Measurements from ENCODE around the gene SPARCL1.

Gene SPARCL1

DNA sequence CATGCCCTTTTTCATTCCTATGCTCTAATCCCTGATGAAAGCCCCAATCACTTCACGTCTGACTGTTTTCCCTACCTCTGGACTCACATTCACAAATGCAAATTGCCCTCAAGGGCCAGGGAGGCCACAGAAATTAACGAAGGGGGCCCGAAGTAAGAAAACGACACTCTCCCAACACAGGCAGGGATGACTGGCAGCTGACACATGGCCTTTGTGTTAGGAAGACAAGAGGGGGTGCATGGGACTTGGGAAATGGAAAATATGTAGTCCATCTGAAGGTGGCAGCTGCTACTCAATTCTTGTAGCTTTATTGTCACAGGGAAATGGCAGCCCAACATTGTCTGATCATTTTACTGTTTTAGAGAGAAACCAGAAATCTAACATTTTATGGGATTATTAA lies 12.3 kb upstream of the SPARCL1 start:
- DNase-seq: no peak

DNA sequence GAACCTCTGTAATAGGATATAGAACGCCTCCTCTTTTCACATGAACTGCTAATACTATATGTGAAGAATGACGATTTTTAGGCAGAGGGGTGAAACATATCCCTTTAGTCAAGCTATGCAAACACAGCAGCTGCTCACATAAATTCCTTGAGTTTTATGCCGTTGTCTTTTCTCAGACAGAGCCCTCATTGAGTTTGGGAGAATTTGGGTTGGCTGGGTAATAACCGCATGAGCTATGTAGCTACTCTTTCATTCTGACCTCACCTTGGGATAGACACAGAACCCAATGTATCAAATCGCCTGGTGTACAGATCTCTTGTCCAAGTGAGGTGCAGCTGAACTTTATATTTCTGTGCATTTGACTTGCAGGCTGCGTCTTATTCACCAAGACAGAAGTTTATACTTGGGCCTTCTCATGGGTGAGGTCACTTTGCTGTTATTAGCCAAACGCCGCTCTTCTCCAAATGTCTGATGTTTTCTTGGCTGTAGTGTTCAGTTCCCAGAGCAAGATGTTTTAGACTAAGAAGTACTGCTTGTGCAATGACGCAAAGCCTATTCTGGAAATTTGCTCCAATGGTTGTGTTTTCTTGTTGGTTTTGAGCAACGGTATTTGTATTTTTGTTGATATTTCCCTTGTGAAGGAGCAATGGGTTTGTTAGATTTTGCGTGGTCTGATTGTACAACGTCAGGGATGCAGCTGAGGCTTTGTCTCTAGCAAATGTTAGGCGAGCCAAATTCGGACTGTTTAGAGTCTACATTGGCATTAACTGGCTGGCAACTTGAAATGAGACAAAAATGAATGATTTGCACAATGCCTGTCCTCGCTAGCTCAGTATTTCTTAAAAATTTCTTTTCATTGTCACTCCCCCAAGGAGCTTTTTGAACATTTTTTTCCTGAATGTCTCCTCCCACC lies 11.2 kb upstream of the SPARCL1 start:
- DNase-seq: no peak

DNA sequence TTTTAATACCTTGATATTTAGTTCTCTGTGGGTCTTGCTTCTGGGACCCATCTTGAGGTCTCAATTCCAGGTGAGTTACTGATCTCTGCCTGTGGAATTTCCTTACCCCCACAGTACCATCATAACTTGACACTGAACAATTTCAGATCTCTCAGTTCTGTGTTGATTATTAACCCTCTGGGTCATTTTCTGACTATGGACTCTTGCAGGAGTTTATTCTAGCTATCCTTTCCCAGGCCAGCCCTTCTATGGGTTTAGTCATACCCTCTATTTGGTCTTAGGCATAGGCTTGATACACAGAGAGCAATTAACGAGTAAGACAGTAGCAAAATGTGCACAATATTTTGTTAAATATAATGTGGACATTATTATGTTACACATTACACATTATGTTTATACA lies 3.7 kb upstream of the SPARCL1 start:
- DNase-seq: no peak

DNA sequence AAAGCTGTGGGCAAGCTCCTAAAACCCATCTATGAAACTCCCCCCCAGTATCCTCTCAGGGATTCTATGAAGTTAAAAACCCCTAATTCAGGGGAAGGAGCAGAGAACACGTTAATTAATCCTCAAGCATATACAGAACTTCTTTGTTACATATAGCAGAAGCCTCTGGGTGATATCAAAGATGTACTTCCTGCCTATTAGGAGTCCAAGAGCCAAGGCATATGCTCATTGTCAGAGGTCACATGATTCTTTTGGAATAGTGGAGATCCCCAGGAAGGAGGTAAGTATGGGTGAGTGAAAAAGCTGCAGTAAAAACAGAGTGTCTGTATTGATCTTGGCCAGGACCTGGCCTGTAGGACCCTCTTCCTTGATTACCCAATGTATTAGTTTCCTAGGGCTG lies 2.9 kb upstream of the SPARCL1 start:
- no peak for DNase-seq

DNA sequence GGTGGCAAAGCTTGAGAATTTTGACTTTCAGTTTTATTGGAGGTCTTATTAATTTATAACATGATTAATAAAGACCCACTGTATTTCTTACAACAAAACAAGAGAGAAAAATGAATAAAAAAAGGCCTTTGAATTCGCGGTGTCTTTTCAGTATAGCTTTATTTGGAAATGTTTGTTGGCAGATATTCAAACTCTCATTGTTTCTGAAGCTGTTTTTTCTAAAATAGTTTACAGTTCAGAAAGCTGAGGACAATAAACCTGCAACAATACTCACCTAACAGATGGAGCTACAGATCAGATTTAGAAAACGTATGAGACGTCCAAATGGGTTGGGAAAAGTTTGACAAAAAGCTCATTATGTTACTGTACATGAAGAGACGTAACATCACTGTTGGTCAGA lies 2.4 kb upstream of the SPARCL1 start:
- no peak for DNase-seq

DNA sequence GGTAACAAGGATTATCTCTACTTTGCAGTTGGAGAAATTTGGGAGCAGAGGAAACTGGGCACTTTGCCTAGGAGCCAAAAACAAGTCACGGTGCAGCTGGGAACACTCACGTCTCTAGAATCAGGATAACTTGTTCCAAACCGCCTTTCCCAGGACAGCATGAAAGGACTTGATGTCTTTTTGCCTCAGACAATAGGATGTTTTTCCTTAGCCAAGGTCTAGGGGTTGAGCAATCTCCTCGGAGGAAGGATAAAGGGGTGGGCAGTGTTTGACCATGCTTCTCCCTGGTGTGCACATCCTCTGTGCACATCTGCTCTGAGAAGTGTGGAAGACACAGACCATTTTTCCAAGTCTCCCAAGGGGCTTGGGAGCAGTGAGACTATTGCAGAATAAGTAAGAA lies 1.7 kb upstream of the SPARCL1 start:
- no peak for DNase-seq

DNA sequence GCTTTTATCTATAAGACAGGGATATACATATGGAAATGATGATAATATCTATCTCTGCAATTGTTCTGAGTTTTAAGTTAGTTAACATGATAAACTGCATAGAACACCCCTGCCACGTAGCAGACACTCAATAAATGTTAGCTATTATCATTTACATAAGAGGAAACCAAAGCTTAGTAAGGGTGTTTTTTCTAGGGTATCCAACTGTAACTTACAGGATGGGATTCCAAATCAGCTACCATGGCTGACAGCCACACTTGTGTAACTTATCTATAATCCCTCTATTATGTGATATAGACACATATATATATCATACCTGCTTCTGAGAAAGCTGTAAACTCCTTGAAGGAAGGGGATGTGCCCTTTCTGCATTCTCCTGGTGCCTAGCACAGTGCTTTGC lies 1.1 kb upstream of the SPARCL1 start:
- DNase-seq: no peak

DNA sequence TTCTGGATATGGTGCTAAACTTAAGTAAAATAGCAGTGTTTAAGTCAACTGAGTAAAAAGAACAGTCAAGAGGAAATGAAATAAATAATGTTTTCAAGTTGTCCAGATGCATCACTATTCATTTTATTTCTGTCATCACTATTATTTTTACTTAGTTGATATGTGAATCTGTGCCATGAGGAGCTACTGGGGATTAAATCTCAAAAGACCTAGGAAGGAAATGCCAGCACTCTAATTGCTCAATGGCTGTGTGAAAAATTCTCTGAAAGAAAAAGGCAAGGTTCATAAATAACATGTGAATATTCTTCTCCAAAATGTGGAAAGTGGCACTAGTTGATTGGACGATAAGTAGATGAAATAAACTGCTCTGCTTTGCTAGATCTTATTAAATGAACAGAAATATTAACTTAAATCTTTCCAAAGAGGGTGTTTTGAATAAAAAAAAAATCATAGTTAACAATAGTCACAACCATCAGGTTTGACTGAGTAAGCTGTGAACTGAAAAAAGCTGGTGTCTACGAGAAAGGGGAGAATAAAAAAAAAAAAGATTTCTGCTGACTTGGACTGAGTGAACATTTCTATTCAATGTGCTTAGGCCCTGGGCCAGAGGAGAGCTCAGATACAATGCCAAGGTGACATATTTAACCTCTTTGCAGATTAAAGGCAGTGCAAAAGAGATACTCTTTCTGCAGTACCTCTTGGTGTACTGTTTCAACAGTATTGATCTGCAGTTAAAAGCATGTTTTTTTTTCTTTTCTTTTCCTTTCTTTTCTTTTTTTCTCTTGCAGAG lies 1.6 kb downstream of the SPARCL1 start:
- no peak for DNase-seq

DNA sequence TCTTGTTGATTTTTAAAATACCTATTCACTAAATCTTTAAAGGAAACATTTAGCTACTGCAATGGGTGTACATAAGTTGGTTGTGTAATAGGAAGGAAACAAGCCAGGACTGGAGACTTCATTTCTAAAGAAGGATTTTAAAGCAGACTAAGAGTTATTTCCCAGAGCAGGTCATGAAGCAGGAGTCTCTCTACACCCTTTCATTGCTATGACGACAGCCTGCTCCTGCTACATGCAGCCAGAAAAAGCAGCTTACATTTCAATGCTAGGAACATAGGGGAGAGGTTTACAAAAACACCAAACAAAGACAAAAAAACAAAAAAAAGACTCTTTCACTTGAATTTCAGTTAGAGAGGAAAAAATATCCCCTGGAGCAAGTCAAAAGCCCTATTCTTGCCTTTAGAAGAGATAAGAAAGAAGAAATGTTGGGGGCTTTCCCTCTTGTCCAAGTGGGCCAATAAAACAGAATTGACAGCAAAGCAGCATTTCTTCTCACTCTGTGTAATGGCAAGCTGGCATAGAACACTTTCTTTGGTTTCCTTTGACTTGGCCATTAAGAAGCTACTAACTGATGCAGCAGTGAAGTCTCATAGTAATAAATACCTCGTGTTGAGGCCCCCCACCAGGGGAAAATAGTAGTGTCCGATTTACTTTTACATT lies 3.4 kb downstream of the SPARCL1 start:
- no peak for DNase-seq

DNA sequence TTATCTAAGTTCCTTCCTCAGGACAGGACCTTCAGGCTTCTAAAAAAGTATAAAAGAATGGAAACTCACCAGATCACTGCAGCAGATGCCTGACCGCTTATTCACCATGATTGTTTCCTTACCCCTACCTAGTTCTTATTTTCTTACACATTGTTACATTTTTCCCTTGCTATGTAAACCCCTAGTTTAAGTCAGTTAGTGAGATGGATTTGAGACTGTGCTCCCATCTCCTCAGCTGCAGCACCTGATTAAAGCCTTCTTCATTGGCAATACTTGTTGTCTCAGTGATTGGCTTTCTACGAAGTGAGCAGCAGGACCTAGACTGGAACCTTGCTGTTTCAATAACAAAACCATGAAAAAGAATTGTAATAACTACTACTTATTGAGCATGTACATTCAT lies 4.7 kb downstream of the SPARCL1 start:
- DNase-seq: no peak

DNA sequence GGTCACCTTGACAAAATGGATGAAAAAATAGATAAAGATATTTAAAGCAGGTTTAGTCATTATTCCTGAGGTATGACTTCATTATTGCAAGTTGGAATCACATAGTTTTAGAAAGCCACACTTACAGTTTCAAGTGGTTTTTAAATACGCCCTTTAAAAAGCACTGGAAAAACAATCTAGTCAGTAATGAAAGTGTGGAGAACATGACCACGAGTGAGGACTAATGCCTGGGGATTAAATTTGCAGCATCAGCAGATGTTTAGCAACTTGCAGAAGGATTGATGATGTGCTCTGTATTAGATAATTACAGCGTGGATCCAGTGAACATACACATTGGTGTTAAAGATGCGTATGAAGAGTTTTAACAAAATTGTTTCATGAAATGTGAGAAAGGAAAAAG lies 5.9 kb downstream of the SPARCL1 start:
- no peak for DNase-seq

DNA sequence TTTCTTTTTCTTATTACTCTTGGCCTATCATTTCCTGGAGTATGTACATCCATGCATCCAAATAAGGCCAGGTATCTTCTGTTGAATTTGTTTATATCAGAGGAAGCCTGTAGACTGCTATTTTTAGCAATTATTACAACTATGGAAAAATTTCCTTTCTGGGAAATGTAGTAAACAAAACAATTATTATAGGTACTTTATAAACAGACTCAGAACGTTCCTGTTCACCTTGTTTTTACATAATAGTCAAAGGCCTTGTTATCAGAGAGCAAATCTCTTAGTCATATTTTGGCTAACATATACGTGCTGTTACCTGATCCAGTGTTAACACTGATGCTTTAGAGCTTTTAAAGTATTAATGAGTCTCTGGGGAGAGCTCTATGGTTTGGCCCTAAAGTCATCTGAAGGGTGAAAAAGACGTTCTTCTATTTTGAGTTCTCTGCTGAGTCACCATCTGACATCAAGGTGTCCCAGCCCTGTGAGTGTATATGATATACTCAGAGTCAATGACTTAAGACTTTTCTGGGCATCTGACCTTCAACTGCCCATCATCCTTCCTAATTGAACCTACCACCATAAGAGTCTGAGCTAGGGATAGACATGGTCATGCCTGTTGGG lies 7.3 kb downstream of the SPARCL1 start:
- DNase-seq: peak in 1 of 2 experiments; percentile 2

DNA sequence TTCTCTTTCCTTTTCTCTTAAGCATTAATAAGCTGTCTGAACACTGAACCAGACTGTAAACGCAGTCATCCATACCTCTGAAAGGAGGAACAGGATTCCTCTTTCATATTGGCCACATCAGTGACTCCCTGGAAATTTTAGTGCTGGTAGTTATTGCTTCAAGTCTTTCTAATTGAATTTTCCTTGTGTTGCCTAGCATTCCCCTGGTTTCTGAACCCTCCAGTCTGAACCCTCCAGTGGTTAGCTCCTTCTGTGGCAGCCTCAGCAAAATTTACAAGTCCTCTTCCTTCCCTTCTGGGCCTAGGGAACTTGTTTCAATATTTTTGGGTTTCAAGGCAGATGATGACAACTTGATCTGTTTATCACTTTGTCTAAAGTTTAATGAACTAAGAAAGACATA lies 7.9 kb downstream of the SPARCL1 start:
- no peak for DNase-seq

DNA sequence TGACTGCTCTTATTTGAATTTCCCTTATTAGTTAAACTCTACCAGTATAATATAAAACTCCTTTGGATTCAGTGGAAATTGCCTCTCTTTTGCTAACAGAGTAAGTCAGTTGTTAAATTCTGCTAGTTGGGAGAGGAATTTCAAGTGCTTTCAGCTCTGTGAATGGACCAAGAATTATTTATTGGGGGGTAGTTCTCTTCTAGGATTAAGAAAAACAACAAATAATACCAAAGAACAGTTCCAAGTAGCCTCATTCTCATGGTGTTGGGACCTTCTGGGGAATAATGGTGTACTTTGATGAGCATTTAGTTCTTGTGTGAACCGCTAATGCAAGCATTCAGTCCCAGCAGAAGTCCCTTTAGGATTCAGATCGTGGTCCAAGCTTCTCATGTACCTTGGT lies 11.6 kb downstream of the SPARCL1 start:
- no peak for DNase-seq

DNA sequence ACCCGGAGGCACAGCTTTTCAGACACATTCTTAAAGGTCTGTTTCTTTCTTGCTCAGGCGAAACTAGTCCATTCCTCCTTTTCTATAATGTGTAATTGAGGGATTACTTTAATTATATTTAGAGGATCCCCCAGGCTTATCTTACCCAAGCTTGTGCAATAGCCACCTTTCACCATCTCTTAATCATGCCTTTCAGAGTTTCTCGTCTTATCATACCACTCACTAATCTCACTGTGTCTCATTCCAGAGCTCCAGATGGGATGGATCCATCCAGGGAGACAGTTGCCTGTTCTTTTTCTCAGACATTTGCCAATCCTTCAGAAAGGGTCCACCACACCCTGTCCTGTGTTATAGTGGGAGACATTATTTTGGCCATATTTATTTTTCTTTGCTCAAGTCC lies 12.5 kb downstream of the SPARCL1 start:
- no peak for DNase-seq

DNA sequence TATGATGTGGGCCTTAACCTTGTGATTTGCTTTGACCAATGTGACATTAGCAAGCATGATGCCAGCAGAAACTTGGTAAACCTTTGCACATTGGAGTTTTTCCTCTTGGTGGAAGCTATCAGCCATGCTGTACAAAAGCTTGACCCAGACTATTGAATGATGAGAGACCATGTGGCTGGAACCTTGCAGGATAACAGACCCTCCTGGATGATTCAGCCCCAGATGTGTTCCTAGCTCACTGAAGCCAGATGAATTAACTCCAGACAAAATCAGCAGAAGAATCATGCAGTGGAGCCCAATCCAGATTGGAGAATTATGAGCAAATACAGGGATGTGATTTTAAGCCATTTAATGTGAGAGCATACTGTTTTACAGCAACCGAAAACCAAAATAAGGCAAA lies 16.8 kb downstream of the SPARCL1 start:
- DNase-seq: no peak

DNA sequence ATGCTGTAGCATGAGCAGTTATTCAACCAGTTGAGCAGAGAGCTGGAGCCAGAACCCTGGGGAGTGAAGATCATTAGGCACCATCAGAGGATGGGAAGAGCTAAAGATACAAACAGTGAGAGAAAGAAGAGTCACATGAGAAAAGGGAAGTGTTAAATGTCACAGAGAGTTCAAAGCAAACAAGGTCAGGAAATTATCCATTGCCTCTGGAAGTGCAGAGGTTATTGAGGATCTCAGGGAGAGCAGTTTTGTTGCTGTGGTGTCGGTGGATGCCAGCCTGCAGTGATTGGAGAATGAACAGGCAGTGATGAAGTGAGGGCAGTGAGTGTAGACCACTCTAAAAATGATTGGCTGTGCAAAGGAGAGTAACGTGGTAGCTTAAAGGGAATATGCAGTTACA lies 17.7 kb downstream of the SPARCL1 start:
- no peak for DNase-seq

DNA sequence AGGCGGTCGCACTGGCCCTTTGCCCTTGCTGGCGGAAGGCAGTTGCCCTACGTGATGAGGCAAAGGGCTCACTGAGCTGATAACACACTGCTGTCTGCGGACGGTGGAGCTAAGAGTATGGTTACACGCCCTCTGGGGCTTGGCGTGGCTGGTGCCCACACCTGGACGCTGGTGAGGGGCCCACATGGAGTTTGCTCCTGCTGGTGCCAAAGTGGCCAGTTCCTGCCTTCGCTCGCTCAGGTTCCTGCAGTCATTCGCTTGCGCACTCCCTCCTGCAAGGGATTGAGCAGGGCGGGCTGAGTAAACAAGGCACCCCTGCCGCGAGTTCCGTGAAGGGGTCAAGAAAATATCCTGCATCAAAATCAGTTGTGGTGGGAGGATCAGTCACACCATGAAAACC lies 18.4 kb downstream of the SPARCL1 start:
- no peak for DNase-seq

DNA sequence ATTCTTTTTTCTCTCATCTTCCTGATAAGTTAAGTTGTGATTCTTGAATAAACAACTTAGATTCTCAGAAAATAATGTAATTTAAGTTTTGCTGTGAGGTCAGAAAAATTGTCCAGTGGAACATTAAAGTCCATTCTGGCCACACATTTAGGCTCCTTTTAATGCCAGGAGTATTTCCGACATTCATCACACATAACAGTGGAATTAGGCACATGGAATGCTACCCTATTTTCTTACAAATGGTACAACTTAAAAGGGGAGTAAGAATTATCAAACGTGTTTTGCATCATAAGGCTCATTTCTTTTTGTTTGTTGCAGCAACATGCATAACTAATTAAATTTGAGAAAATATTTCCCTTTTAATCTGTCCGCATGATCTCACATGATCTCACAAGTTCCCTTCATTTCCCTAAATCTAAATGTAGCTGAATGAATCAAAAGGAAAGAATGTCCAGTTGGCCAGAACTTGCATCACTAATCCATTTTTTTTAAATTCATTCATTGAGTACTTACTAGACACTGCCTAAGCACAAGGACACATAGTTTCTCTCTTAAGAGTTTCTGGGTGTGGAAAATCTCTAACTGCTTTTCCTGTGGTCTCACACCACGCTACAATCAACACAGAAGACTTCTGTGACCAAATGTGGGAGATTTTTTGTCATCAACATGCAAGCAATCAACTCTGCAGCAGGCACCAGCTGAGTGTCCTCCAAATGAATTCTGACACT lies 22.0 kb downstream of the SPARCL1 start:
- DNase-seq: no peak

DNA sequence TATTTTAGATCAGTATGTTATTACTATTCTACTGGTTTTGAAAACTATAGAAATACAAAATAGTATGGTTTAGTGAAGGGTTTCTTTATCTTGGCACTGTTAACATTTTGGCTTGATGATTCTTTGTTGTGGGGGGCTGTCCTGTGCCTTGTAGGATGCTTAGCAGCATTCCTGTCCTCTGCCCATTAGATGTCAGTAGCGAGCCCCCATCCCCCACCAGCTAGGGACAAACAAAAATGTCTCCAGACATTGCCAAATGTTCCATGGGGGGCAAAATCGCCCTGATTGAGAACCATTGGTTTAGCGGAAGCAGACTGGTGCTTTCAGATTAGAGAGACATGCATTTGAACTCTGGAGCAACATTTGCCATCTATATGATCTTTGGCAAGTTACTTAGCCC lies 23.3 kb downstream of the SPARCL1 start:
- no peak for DNase-seq

DNA sequence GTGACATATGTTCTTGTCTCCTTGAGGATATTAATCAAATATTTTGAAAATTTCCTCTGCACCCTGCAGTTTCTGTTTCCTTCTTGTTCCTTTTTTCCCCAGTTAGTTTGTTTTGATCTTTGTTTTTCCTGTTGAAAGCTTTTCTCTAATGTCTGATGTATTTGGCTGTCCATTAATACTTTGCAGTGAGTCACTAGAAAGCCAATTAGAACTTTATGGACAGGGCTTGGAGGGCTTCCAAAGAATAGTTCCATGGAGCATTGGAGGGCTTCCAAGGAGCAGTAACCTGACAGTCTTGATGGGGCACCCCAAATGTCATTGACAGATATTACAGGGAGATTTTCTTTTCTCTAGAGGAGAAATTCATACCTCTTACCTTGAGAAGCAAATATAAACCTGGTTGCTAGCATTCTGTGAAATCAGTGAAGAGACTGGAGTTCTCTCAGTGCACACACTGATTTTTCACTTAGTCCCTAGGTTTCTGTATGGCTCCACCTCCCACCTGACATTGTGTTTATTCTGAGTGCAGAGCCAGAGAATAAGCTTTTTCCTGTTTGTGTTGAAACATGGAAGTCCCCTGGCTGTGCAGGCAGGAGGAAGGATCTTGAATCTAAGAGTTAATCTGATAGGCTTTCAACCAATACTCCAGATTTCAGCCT lies 26.5 kb downstream of the SPARCL1 start:
- no peak for DNase-seq

DNA sequence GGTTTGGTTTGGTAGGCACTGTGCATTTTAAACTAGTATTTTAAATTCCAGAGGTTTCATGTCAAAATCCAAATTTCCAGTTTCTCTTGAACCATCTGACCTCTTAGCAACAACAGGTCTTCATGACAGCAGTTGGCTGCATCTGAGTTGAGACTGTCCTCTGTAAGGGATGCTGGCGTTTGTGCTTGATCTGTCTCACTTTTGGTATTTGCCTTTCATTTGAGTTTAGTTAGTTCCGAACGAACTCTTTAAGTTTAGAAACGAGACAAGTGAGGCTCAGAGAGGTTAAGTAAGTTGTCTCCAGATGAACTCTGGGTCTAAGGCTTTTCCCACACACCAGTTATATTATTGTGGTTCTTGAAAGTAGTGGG lies 29.1 kb downstream of the SPARCL1 start:
- no peak for DNase-seq

Data from NCI-H1930 (cell line).